Stimulated activated CD8-positive, alpha-beta memory T cell treated with anti-CD3 and anti-CD28 coated beads, Interleukin-15, amount 100 ng/mL, for 1 hour (primary cell): ENCODE measurements around the gene NSUN4.
A peak's percentile ranks its signal among the peaks of the same experiment; 100 is the strongest.
"Not testable (repeated sequence)": the region's sequence is repeated elsewhere in the genome, so short reads cannot be mapped to it uniquely, and the experiment has no call there.

Experiments
- DNase-seq: peaks from one replicate; pipeline ENCODE4 v3.0.0-alpha.2; 2020; ENCODE audit warnings: low read depth

NSUN4 gene

GRCh38 chr1:46367701-46368100, 27.1 kb downstream of the NSUN4 start:
- not testable (repeated sequence) for DNase-seq

- DNase-seq = no peak
These were observed 28.2 kb downstream of the NSUN4 start for GRCh38 chr1:46368791-46369190.

- DNase-seq = no peak
These were observed 29.1 kb downstream of the NSUN4 start for GRCh38 chr1:46369542-46370213.

GRCh38 chr1:46370214-46370633, 29.6 kb downstream of the NSUN4 start:
- no peak for DNase-seq

GRCh38 chr1:46372431-46372830, 31.8 kb downstream of the NSUN4 start:
- no peak for DNase-seq

- DNase-seq = no peak
These were observed 39.4 kb downstream of the NSUN4 start for GRCh38 chr1:46379996-46380395.

GRCh38 chr1:46380508-46380907, 39.9 kb downstream of the NSUN4 start:
- DNase-seq = no peak

- no peak for DNase-seq
These were observed 52.9 kb downstream of the NSUN4 start for GRCh38 chr1:46393510-46393909.

- DNase-seq = peak; percentile 6
These were observed 53.7 kb downstream of the NSUN4 start, which contains the start of gene FAAH for GRCh38 chr1:46394108-46394871. TSS of gene FAAH (plus strand) at chr1:46394317. CDS start at chr1:46394349, 32 bp downstream.

GRCh38 chr1:46394872-46395465, 54.4 kb downstream of the NSUN4 start:
- no peak for DNase-seq

- DNase-seq = no peak
These were observed 56.1 kb downstream of the NSUN4 start for GRCh38 chr1:46396441-46397398.

GRCh38 chr1:46399307-46399706, 58.7 kb downstream of the NSUN4 start:
- DNase-seq = no peak

- DNase-seq = no peak
These were observed 59.8 kb downstream of the NSUN4 start for GRCh38 chr1:46400421-46400820.

GRCh38 chr1:46401154-46401913, 60.7 kb downstream of the NSUN4 start:
- no peak for DNase-seq

- no peak for DNase-seq
These were observed 61.5 kb downstream of the NSUN4 start for GRCh38 chr1:46401964-46402626.

- no peak for DNase-seq
These were observed 63.3 kb downstream of the NSUN4 start for GRCh38 chr1:46403916-46404315.

GRCh38 chr1:46404482-46405196, 64.0 kb downstream of the NSUN4 start:
- DNase-seq = no peak

GRCh38 chr1:46405197-46405555, 64.6 kb downstream of the NSUN4 start:
- no peak for DNase-seq

- DNase-seq = no peak
These were observed 65.1 kb downstream of the NSUN4 start for GRCh38 chr1:46405724-46406123.
